Measurements from ENCODE around the gene RFFL.

The RFFL gene

GRCh38 chr17:35080536-35080935 lies 17.0 kb upstream of the RFFL start:
- FAIRE-seq: no peak

GRCh38 chr17:35079547-35080423 lies 16.3 kb upstream of the RFFL start:
- no peak for FAIRE-seq

- no peak for FAIRE-seq
Observed at GRCh38 chr17:35076874-35077273, 13.4 kb upstream of the RFFL start.

- FAIRE-seq: no peak
Observed at GRCh38 chr17:35074711-35075707, 11.5 kb upstream of the RFFL start.

GRCh38 chr17:35073991-35074627 lies 10.6 kb upstream of the RFFL start:
- no peak for FAIRE-seq

- FAIRE-seq: no peak
Observed at GRCh38 chr17:35073183-35073790, 9.8 kb upstream of the RFFL start.

GRCh38 chr17:35069311-35069710 lies 5.8 kb upstream of the RFFL start:
- no peak for FAIRE-seq

- no peak for FAIRE-seq
Observed at GRCh38 chr17:35068249-35068648, 4.7 kb upstream of the RFFL start.

GRCh38 chr17:35065880-35066279 lies 2.4 kb upstream of the RFFL start:
- no peak for FAIRE-seq

GRCh38 chr17:35064516-35065215 lies 1.2 kb upstream of the RFFL start:
- FAIRE-seq: no peak

- no peak for FAIRE-seq
Observed at GRCh38 chr17:35062308-35062707, 1.2 kb downstream of the RFFL start.

- FAIRE-seq: no peak
Observed at GRCh38 chr17:35057332-35057915, 6.1 kb downstream of the RFFL start.

- no peak for FAIRE-seq
Observed at GRCh38 chr17:35056013-35056412, 7.5 kb downstream of the RFFL start.

GRCh38 chr17:35053204-35053603 lies 10.3 kb downstream of the RFFL start:
- no peak for FAIRE-seq

- no peak for FAIRE-seq
Observed at GRCh38 chr17:35052780-35053179, 10.7 kb downstream of the RFFL start.

GRCh38 chr17:35052241-35052610 lies 11.3 kb downstream of the RFFL start:
- no peak for FAIRE-seq

GRCh38 chr17:35051579-35052240 lies 11.8 kb downstream of the RFFL start:
- no peak for FAIRE-seq

GRCh38 chr17:35051183-35051578 lies 12.3 kb downstream of the RFFL start:
- peak; percentile 70 for FAIRE-seq

- no peak for FAIRE-seq
Observed at GRCh38 chr17:35050170-35050569, 13.3 kb downstream of the RFFL start.

GRCh38 chr17:35048685-35049379 lies 14.7 kb downstream of the RFFL start:
- FAIRE-seq: no peak

All from colon (tissue), 2 donors.